EH (cell line): ENCODE measurements around the gene BIVM.

Experiments used
- DNase-seq: peaks from one replicate; pipeline ENCODE4 v3.0.0-alpha.2; 2015; ENCODE audit warnings: low read depth

Gene BIVM

GRCh38 chr13:102845289-102845629 is 46.3 kb downstream of the BIVM start:
- DNase-seq = no peak

DNA sequence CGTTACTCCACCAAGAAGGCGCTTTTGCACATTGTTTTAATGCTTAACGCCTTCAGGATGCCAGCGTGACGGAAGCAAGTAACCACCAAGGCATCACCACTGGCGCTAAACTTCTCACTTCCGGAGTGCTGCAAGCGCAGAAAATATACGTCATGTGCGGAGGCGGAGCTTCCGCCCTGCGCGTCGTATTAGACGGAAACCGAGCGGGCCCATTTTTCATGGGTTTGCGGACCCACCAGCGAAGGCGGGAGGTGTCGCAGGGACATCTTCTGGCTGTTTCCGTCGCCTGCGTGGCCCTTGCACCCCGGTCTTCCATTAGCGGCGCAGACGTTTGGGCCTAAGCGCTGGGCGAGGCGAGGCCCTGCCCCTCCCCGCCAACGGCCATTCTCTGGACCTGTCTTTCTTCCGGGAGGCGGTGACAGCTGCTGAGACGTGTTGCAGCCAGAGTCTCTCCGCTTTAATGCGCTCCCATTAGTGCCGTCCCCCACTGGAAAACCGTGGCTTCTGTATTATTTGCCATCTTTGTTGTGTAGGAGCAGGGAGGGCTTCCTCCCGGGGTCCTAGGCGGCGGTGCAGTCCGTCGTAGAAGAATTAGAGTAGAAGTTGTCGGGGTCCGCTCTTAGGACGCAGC is 46.8 kb downstream of the BIVM start, which contains the start of gene ERCC5:
TSS of gene ERCC5 (plus strand) at position 403 of the 631 bp plus-strand sequence. CDS start 235 bp downstream, outside the sequence.
- DNase-seq = peak; percentile 97

DNA sequence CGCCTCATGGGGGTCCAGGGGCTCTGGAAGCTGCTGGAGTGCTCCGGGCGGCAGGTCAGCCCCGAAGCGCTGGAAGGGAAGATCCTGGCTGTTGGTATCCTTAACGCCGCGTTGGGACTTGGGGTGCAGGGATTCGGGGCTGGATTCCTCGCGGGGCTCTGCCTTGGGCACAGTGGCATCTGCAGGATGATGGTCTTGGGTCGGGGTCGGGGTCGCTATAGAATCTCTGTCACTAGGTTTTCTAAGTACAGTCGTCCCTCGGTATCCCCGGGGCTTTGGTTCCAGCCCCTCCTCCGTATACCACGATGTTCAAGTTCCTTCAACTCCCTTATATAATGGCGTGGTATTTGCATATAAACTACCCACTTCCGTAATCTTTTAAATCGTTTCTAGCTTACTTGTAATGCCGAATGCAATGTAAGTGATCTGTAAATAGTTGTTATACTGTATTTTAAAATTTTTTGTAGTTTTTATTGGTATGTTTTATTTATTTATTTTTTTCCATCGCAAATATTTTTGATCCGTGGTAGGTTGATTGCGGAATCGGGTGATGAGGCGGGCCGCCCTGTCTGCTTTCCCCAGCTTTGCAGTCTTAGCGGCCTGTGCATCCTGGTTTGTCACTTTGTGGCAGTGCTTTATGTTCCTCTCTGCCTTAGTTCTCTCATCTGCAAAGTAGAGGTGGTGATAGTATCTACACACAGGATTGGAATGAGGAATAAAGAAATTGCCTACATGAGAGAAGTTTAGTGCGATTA is 47.5 kb downstream of the BIVM start:
- DNase-seq = peak; percentile 57

DNA sequence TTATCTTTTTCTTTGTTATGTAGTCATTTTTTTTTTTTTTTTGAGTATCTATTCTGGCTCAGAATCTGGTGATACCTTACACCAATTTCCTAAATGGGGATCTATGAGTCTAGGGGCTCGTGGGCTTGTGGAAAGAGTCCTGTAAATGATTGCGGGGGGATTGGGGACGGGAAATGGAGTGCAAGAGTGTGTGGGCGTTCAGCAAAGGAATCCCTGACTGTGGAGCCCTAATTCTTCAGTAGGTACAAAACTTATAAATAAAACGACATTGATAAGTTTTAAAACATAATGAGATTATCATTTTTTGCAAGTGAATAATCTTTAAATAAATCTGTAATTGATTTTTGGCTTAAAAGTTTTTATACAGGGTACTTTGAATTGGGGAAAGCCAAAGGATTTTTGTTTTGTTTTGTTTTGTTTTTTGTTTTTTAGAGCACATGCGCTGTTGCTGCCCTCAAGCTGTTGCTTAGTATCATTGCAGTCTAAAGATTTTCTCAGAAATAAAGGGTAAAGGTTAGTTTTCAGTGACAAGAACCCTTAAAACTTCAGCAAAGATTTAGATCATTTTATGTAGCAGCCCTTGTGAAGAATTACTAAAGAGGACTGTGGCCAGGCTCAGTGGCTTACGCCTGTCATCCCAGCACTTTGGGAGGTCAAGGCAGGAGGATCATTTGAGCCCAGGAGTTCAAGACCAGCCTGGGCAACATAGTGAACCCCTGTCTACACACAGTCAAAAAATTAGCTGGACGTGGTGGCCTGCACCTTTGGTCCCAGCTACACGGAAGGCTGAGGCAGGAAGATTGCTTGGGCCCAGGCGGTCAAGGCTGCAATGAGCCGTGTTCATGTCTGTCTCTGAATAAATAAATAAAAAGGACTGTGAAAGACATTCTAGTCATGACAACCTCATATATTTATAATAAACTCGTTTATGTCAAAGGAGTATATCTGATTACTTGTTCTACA is 48.6 kb downstream of the BIVM start:
- DNase-seq = peak; percentile 49

GRCh38 chr13:102848956-102849355 is 50.0 kb downstream of the BIVM start:
- no peak for DNase-seq

- no peak for DNase-seq
Measured at GRCh38 chr13:102852556-102852955, 53.6 kb downstream of the BIVM start.

GRCh38 chr13:102854675-102855074 is 55.8 kb downstream of the BIVM start:
- no peak for DNase-seq

DNA sequence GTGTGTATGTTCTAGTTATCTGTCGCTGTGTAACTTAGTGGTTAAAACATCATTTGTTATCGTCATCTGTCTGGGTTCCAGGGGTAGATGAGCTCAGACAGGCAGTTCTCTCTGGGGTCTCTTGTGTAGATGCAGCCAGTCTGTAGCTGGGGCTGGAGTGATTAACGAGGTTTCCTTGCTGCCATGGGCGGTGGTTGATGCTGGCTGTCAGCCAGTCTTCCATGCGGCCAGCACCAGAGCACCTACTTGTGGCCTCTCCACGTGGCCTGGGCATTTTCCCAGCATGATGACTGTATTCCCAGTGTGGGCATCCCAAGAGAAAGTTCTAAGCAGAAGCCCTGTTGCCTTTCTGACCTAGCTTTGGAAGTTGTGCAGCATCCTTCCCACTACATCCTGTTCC is 57.6 kb downstream of the BIVM start:
- no peak for DNase-seq

- DNase-seq = no peak
Measured at GRCh38 chr13:102862624-102863210, 63.8 kb downstream of the BIVM start.

- no peak for DNase-seq
Measured at GRCh38 chr13:102863590-102863989, 64.7 kb downstream of the BIVM start.

- DNase-seq = peak; percentile 8
Measured at GRCh38 chr13:102868366-102868936, 69.5 kb downstream of the BIVM start.

DNA sequence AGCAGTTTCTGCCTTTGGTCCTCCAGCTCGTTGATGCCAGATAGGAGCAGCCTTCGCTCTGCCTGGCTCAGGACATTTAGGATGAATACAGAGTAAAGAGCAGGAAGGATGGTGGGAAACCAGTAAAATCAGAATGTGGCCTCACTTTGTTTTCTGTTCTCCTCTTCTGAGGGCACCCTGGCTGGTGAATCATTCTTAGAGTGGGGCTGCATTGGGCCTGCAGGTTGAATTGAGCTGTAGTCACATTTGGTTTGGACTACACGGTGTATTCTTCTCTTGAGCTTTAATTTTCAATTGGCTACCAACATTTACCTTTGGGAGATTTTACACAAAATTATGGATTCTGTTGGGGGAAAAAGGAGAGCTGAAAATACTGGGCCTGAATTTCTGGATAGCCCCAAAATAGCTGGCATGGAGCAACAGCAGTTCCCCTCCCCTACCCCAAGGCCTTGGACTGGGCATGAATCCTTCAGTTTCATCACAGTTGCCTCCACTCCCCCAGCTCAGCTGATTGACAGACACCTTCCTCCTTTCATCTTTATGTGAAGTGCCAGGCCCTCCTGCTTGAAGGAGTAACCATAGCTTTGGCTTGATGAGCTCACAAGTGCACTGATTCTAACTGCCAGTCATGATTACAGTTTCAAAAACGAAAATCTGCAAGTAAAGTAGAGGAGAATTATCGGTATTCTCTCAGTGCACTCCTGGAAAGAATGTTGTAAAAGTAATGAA is 71.2 kb downstream of the BIVM start:
- no peak for DNase-seq

DNA sequence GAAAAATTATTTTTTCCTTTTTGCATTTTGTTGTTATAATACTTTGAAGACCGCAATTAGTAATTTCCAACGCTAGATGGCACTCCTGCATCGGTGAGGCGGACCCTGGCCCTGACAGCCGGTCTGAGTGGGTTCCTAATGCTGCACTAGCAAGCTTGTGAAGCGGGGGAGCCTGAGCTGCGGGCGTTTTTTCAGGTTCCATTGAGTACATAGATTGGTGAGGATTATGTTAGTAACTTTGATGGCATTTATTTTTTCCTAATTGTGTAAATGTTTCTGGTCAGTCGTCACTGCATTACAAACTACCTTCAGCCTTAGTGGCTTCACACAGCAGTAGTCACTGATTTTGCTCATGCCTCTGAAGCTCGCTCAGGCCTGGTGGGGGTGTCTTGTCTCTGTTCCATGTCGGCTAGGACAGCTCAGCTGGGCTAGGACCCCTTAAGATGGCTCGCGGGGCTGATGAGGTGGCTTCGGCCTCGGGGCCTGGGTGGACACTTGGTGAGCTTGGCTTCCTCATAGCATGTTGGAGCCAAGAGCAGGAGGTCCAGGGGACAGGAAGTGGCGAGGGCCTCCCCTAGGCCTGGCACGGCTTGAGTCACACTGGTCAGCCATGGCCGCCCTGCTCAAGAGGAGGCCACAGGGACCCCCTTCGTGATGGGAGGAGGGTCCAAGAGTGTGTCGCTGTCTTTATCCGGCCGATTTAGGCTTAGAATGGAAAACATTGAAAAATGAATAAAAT is 71.9 kb downstream of the BIVM start:
- DNase-seq = peak; percentile 73

GRCh38 chr13:102872131-102872530 is 73.2 kb downstream of the BIVM start:
- DNase-seq = no peak

- DNase-seq = no peak
Measured at GRCh38 chr13:102872531-102872930, 73.6 kb downstream of the BIVM start.

DNA sequence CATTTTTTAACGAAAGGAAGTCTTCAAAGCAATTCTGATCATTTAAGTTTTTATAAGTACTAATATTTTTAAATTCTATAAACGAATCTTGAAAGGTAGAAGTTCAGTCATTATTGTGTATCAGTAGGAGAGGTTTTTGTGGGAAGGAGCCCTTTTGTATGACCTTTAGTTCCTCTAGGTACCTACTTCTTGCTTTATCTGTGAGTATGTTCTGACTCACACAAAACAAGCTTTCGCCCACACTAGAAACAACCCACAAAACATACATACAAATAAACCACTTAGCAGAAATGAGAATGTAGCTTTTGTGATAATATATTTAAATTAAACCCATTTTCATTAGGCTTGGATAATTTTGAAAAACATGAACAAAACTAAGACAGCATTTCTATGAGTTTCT is 74.7 kb downstream of the BIVM start:
- DNase-seq = no peak

DNA sequence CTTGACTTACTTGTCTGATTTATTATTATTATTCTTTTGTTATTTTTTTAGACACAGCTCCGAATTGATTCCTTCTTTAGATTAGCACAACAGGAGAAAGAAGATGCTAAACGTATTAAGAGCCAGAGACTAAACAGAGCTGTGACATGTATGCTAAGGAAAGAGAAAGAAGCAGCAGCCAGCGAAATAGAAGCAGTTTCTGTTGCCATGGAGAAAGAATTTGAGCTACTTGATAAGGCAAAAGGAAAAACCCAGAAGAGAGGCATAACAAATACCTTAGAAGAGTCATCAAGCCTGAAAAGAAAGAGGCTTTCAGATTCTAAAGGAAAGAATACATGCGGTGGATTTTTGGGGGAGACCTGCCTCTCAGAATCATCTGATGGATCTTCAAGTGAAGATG is 76.3 kb downstream of the BIVM start:
- no peak for DNase-seq

DNA sequence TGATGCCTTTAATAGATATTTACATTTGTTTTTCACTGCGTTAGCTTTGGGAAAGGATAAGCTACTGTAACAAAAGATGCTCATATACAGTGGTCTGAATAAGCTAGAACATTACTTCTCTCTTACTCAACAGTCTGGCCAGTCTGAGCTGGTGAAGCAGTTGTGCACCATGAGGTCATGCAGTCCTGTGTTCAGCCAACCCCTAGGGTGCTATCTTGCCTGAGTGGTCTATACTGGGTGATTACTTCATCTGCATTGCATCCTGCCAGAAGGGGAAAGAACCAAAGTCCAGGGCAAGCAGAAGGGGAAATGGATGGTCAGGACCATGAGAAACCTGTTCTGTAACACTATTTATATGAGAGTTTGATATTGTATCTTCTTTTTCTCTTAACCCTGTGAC is 78.4 kb downstream of the BIVM start:
- peak; percentile 5 for DNase-seq

DNA sequence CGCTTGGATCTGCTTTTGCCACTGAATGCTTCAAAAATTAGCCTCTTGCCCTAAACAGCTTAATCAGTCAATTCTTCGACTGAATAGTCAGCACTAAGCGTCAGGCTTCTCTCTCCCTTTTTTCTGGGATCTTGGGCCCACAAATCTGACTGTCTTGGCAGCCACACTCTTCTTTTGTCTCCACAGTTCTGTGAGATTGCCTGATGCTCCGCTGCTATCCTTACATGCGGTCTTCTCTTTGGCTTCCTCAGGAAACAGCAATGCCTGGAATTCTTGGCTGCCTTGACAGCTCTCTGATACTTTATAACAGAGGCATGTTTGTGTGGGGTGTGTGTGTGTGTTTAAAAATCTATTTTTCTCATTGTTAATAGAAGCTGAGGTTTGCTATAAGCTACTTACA is 79.6 kb downstream of the BIVM start:
- peak; percentile 11 for DNase-seq

DNA sequence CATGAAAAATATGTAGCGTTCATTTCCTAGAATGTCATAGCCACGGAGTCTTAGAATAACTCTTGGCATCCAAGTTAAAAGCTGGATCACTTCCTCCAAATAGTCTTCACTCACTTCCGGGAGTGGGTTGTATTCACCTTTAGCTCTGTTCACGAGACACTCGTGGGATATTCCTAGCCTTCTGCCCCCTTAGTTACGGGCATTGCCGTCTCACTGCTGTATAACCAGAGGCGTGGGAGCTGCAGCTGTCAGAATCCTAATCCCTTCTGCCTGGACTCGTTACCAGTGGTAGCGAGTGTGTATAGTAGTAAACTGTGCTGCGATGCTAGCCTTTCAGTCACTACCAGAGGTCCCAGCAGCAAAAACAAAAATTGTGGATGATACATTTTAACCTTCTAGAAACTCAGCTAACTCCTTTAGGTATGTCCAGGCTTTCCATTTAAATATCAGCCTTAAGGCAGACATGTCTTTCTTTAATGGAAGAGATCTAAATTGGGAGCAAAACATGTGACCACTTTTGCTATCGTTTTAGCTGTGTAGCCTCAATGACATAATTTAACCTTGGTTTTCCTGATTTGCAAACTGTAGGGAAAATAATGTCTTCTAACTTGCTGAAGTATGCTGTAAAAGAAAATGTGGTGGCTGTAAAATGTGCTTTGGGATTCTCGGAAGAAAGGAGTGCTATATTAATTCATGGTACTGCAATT is 81.0 kb downstream of the BIVM start:
- no peak for DNase-seq
